Heart left ventricle (tissue), 16 donors: Measurements from ENCODE around the gene MTURN. TPM values are rescaled to one million over a fixed set of nuclear protein-coding genes. Genes with fewer than 3 reads are reported as not detected.
A peak's percentile ranks its signal among the peaks of the same experiment; 100 is the strongest.

Source experiments
- ATAC-seq, 4 donors: fragments of 200-7000 bp; cut with Tn5 transposase; one replicate each; pipeline ENCODE4 v1.9.1; 2020 to 2022; ENCODE audit warnings: moderate library complexity in 4 of 4, mild to moderate bottlenecking in 3 of 4, moderate number of reproducible peaks in 1 of 4
- DNase-seq, 5 donors: peaks; one replicate each; pipeline ENCODE4 v3.0.0-alpha.2; 2020
- H3K27ac ChIP-seq, 12 donors: fragments of 200-600 bp; sonication (generic) in 4 of 12; one replicate each; pipeline versions ENCODE4 v1.5.0 to v1.8.0; 2016 to 2022; ENCODE audit warnings: mild to moderate bottlenecking in 2 of 12
- H3K27me3 ChIP-seq, 9 donors: fragments of 200-600 bp; sonication (generic) in 2 of 9; one replicate each; pipeline versions ENCODE4 v1.5.1 to v1.8.0; 2016 to 2022; ENCODE audit warnings: mild to moderate bottlenecking in 3 of 9
- H3K36me3 ChIP-seq, 9 donors: fragments of 200-600 bp; sonication (generic) in 2 of 9; one replicate each; pipeline versions ENCODE4 v1.5.0 to v1.8.0; 2018 to 2022; ENCODE audit warnings: mild to moderate bottlenecking in 2 of 9
- H3K4me1 ChIP-seq, 12 donors: fragments of 200-600 bp; sonication (generic) in 4 of 12; one replicate each; pipeline versions ENCODE4 v1.5.0 to v1.8.0; 2016 to 2022; ENCODE audit warnings: mild to moderate bottlenecking in 3 of 12
- H3K4me3 ChIP-seq, 12 donors: fragments of 200-600 bp; sonication (generic) in 4 of 12; one replicate each; pipeline versions ENCODE4 v1.5.0 to v1.8.0; 2017 to 2022; ENCODE audit warnings: mild to moderate bottlenecking in 9 of 12, moderate library complexity in 4 of 12
- H3K9me3 ChIP-seq, 12 donors: fragments of 200-600 bp; sonication (generic) in 4 of 12; one replicate each; pipeline versions ENCODE4 v1.5.0 to v1.8.0; 2016 to 2022; ENCODE audit warnings: mild to moderate bottlenecking in 1 of 12
- CTCF ChIP-seq, 12 donors: fragments of 200-600 bp; sonication (generic) in 4 of 12; IDR thresholded peaks; one replicate each; pipeline versions ENCODE4 v1.5.0 to v1.8.0; 2018 to 2022; ENCODE audit warnings: antibody characterized with exemption in 12 of 12, mild to moderate bottlenecking in 5 of 12
- POLR2A ChIP-seq, 2 donors: fragments of 450-650 bp; IDR thresholded peaks; one replicate each; pipeline ENCODE4 v1.6.1; 2017; ENCODE audit warnings: antibody characterized with exemption in 2 of 2, mild to moderate bottlenecking in 2 of 2, moderate library complexity in 2 of 2
- WGBS, 4 donors: extraction: QIAGEN DNeasy Blood & Tissue Kit in 2 of 4; methylation state at CpG; one replicate each; pipeline versions ENCODE4 v1.1.5 to v1.1.7; 2013 to 2018; 5-methylcytosine and 5-hydroxymethylcytosine counted together
- intact Hi-C, 10 donors: fragments of 100-400 bp; cut with DNase I; formaldehyde crosslinking; loops; one replicate each; pipeline versions ENCODE4 v1.11.1 to v1.14.2; 2022
- polyA plus RNA-seq, 2 donors: library from polyadenylated mRNA; stranded (reverse); fragments of 200-250 nt; gene quantifications; one replicate each; pipeline ENCODE4 v1.2.3, GENCODE V29; 2013
- total RNA-seq, 9 donors: library from RNA; depleted of rRNA in 2 of 9; stranded (reverse); fragments of >200 nt in 2 of 9; fragmentation: NEBNext Ultra II Directional in 3 of 9; extraction: Animal tissue kit (Norgen Biotek cat#: 25700) in 3 of 9; gene quantifications; one replicate each; pipeline versions ENCODE4 v1.1.0 to v1.2.4, GENCODE V29; 2016 to 2023
- donor health status: ischemic (EF 13 %, LVEDD 7.1; RV severe dilation, severe dysfunction).
- donor health status: healthy with polysubstance abuse.
- donor health status: DM: no; HTN: yes; CAD: no.
- donor health status: DM: no; HTN: no; CAD: no.
- donor health status: ischemic (EF 25% LVEDD 6.9; RV normal size, moderate dysfunction).
- donor health status: ischemic (EF 25% LVEDD 5.7; RV mildly dilated, moderate dysfunction).
- donor health status: healthy.
- donor health status: DM: yes; HTN: yes; CAD: no.
- donor health status: ischemic (EF 35%, LVEDD 5.7; RV mildly dilated, moderate dysfunction).
- donor health status: nonischemic (EF 11% LVEDD 7.7; RV severe dilation, severe dysfunction).
- donor health status: DM: yes; HTN: yes; CAD: no.
- donor health status: PGD.
- donor health status: ischemic (EF 29% LVEDD 5.4; RV normal size, mild dysfunction).
- donor health status: nonischemic (EF 23%, LVEDD 6.1; RV moderate dilation, normal function).

Gene MTURN
- total and polyA plus RNA-seq, 11 donors = 7.7 to 45.2 (median 21.3) TPM

DNA sequence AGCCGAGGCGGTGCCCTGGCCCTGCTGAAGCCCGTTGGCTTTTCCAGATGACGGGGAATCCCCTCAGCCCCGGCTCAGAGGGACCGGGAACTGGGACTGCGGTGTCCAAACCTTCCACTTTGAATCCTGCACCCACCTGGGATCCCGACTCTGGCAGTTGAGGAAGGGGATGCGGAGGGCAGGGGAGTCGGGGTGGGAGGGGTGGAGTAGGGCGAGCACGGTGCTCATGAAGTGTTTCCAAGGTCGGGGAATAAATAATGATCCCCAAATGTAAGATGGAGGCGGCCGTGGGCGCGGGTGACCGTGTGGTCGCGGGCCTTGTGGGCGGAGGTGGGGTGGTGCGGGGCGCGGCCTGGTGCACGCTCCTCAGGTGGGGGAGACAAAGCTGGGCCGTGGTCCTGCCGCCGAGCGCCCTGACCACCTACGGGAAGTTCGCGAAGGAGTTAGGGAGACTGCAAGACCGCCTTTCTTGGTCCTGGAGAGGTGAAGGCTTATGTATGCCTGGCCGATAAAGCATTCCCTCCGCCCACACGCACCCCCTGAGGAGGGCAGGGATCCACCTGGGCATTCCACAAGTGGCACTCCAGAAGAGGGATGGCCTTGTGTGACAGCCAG is 1.4 kb downstream of the MTURN start:
- no peak for DNase-seq
- H3K9me3 ChIP-seq = no peaks in the 10 kb centered on the region
- H3K36me3 ChIP-seq = no peaks in the 10 kb centered on the region
- H3K4me1 ChIP-seq = peaks cover 0 to 41% (median 8%) of the 10 kb centered on the region in 12 donors
- peak overlapping the region; percentile 70 to 99 (median 96) for H3K4me3 ChIP-seq
- TF ChIP-seq POLR2A (IDR thresholded peaks at IDR 0.05) (no peak), CTCF (IDR thresholded peaks at IDR 0.05) (no peak)
- 23 to 44% (median 33%) methylated on average over 29 to 36 of the region's 36 CpGs for WGBS, 4 donors
- peak overlapping the region in 8 of 12 donors; percentile 46 to 96 (median 89) for H3K27ac ChIP-seq
- intact Hi-C loops = no loop called here
- H3K27me3 ChIP-seq = no peaks in the 10 kb centered on the region
- no peak for ATAC-seq

GRCh38 chr7:30136743-30137485 is 2.1 kb downstream of the MTURN start:
- Histone ChIP-seq H3K27me3 (no peaks in the 10 kb centered on the region), H3K4me3 (peak overlapping the region in 11 of 12 donors; percentile 70 to 99 (median 96)), H3K4me1 (peaks cover 0 to 46% (median 8%) of the 10 kb centered on the region in 12 donors), H3K9me3 (no peaks in the 10 kb centered on the region), H3K27ac (peak overlapping the region in 3 of 12 donors; percentile 88 to 96 (median 92)), H3K36me3 (no peaks in the 10 kb centered on the region)
- 83 to 87% (median 86%) methylated on average over 7 of the region's 7 CpGs for WGBS, 4 donors
- ATAC-seq (no peak), DNase-seq (no peak)
- TF ChIP-seq CTCF (IDR thresholded peaks at IDR 0.05) (no peak), POLR2A (IDR thresholded peaks at IDR 0.05) (no peak)
- intact Hi-C loops = no loop called here

- Histone ChIP-seq H3K9me3 (no peaks in the 10 kb centered on the region), H3K4me3 (no peak overlapping the region), H3K27me3 (no peaks in the 10 kb centered on the region), H3K4me1 (peaks cover 0 to 54% (median 12%) of the 10 kb centered on the region in 12 donors), H3K36me3 (no peaks in the 10 kb centered on the region), H3K27ac (no peak overlapping the region)
- ATAC-seq (no peak), DNase-seq (no peak)
- no peak for TF ChIP-seq CTCF (IDR thresholded peaks at IDR 0.05)
- TF ChIP-seq POLR2A (IDR thresholded peaks at IDR 0.05) = no peak
- WGBS, 4 donors = 62 to 81% (median 68%) methylated on average over 4 of the region's 4 CpGs
- intact Hi-C loops = no loop called here
Observed at GRCh38 chr7:30139836-30140384, 5.1 kb downstream of the MTURN start.

GRCh38 chr7:30140456-30140855 is 5.7 kb downstream of the MTURN start:
- Histone ChIP-seq H3K4me1 (peaks cover 0 to 54% (median 12%) of the 10 kb centered on the region in 12 donors), H3K9me3 (no peaks in the 10 kb centered on the region), H3K36me3 (no peaks in the 10 kb centered on the region), H3K4me3 (no peak overlapping the region), H3K27me3 (no peaks in the 10 kb centered on the region), H3K27ac (no peak overlapping the region)
- DNase-seq (no peak), ATAC-seq (no peak)
- TF ChIP-seq POLR2A (IDR thresholded peaks at IDR 0.05) = no peak
- 92 to 99% (median 96%) methylated on average over 3 of the region's 3 CpGs for WGBS, 4 donors
- intact Hi-C loops = no loop called here
